Measurements from ENCODE around the gene PKD1. TPM values are rescaled to one million over a fixed set of nuclear protein-coding genes. Genes with fewer than 3 reads are reported as not detected.

The PKD1 gene
- total and polyA plus RNA-seq, 2 of the 13 experiments (the other 11 are each of a cell fraction or from before 2014, with no cell fraction given), result 22.1 to 23.0 TPM

DNA sequence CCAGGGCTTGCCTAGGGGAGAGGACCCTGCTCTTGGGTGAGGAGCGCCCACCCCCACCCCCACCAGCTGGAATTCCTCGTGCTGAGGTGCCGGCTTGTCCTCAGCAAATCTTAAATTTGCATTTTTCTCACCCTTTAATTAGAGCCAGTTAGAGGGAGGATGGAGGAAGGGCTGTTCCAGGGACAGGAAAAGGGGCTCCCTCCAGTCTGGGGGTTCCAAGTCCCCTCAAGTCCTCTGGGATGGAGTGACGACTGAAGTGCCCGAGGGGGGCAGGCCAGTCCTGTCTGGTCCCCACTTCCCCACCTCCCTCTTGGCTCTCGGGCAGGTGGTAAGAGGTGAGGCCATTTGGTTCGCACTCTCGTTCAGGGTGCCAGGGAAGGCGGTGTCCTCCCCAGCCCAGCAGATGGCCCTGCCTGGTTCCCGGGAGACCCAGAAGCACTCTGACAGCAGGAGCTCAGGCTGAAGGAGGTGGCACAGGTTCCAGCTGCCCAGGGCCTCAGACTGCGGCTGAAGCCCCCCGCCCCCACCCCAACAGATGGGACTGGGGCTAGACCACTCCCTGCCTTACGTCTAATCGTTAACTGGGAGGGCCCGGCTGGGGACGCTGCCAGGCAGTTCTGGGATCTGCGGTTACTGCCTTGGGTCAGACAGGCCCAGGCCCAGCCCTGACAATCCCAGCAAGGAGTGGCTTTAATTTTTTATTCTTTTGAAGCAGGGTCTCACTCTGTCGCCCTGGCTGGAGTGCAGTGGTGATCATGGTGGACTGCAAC is 14.9 kb upstream of the PKD1 start (continued):
- TF ChIP-seq, protein P1, sequence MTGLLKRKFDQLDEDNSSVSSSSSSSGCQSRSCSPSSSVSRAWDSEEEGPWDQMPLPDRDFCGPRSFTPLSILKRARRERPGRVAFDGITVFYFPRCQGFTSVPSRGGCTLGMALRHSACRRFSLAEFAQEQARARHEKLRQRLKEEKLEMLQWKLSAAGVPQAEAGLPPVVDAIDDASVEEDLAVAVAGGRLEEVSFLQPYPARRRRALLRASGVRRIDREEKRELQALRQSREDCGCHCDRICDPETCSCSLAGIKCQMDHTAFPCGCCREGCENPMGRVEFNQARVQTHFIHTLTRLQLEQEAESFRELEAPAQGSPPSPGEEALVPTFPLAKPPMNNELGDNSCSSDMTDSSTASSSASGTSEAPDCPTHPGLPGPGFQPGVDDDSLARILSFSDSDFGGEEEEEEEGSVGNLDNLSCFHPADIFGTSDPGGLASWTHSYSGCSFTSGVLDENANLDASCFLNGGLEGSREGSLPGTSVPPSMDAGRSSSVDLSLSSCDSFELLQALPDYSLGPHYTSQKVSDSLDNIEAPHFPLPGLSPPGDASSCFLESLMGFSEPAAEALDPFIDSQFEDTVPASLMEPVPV (CRISPR knock-in tag; IDR thresholded peaks at IDR 0.05), result 0 out of 2 replicates have a peak, but pooled peaks have one; percentile 51
- TF ChIP-seq ZNF615 (CRISPR knock-in tag; IDR thresholded peaks at IDR 0.05; ENCODE audit: borderline replicate concordance) (0 out of 2 replicates have a peak, but pooled peaks have one; percentile 83), ZNF12 (CRISPR knock-in tag; IDR thresholded peaks at IDR 0.05) (no peak), ZNF235 (CRISPR knock-in tag; IDR thresholded peaks at IDR 0.05; ENCODE audit: borderline replicate concordance) (no peak), U2AF1 (optimal IDR thresholded peaks at IDR 0.05; ENCODE audit: low read depth, low read length) (no peak), NFKB2 (CRISPR knock-in tag; IDR thresholded peaks at IDR 0.05; ENCODE audit: borderline replicate concordance) (no peak), NKX3-1 (CRISPR knock-in tag; IDR thresholded peaks at IDR 0.05) (no peak), HNRNPK (IDR thresholded peaks at IDR 0.05; ENCODE audit: low read depth, low read length, poor library complexity, severe bottlenecking) (no peak), ZNF607 (CRISPR knock-in tag; IDR thresholded peaks at IDR 0.05; ENCODE audit: borderline replicate concordance) (no peak), JUNB (CRISPR knock-in tag; IDR thresholded peaks at IDR 0.05; ENCODE audit: borderline replicate concordance) (no peak), CCDC6 (CRISPR knock-in tag; IDR thresholded peaks at IDR 0.05) (no peak)
- TF ChIP-seq, protein P2, sequence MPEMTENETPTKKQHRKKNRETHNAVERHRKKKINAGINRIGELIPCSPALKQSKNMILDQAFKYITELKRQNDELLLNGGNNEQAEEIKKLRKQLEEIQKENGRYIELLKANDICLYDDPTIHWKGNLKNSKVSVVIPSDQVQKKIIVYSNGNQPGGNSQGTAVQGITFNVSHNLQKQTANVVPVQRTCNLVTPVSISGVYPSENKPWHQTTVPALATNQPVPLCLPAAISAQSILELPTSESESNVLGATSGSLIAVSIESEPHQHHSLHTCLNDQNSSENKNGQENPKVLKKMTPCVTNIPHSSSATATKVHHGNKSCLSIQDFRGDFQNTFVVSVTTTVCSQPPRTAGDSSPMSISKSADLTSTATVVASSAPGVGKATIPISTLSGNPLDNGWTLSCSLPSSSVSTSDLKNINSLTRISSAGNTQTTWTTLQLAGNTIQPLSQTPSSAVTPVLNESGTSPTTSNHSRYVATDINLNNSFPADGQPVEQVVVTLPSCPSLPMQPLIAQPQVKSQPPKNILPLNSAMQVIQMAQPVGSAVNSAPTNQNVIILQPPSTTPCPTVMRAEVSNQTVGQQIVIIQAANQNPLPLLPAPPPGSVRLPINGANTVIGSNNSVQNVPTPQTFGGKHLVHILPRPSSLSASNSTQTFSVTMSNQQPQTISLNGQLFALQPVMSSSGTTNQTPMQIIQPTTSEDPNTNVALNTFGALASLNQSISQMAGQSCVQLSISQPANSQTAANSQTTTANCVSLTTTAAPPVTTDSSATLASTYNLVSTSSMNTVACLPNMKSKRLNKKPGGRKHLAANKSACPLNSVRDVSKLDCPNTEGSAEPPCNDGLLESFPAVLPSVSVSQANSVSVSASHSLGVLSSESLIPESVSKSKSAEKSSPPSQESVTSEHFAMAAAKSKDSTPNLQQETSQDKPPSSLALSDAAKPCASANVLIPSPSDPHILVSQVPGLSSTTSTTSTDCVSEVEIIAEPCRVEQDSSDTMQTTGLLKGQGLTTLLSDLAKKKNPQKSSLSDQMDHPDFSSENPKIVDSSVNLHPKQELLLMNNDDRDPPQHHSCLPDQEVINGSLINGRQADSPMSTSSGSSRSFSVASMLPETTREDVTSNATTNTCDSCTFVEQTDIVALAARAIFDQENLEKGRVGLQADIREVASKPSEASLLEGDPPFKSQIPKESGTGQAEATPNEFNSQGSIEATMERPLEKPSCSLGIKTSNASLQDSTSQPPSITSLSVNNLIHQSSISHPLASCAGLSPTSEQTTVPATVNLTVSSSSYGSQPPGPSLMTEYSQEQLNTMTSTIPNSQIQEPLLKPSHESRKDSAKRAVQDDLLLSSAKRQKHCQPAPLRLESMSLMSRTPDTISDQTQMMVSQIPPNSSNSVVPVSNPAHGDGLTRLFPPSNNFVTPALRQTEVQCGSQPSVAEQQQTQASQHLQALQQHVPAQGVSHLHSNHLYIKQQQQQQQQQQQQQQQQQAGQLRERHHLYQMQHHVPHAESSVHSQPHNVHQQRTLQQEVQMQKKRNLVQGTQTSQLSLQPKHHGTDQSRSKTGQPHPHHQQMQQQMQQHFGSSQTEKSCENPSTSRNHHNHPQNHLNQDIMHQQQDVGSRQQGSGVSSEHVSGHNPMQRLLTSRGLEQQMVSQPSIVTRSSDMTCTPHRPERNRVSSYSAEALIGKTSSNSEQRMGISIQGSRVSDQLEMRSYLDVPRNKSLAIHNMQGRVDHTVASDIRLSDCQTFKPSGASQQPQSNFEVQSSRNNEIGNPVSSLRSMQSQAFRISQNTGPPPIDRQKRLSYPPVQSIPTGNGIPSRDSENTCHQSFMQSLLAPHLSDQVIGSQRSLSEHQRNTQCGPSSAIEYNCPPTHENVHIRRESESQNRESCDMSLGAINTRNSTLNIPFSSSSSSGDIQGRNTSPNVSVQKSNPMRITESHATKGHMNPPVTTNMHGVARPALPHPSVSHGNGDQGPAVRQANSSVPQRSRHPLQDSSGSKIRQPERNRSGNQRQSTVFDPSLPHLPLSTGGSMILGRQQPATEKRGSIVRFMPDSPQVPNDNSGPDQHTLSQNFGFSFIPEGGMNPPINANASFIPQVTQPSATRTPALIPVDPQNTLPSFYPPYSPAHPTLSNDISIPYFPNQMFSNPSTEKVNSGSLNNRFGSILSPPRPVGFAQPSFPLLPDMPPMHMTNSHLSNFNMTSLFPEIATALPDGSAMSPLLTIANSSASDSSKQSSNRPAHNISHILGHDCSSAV (CRISPR knock-in tag; IDR thresholded peaks at IDR 0.05; ENCODE audit: borderline replicate concordance), result no peak
- TF ChIP-seq, protein P3, sequence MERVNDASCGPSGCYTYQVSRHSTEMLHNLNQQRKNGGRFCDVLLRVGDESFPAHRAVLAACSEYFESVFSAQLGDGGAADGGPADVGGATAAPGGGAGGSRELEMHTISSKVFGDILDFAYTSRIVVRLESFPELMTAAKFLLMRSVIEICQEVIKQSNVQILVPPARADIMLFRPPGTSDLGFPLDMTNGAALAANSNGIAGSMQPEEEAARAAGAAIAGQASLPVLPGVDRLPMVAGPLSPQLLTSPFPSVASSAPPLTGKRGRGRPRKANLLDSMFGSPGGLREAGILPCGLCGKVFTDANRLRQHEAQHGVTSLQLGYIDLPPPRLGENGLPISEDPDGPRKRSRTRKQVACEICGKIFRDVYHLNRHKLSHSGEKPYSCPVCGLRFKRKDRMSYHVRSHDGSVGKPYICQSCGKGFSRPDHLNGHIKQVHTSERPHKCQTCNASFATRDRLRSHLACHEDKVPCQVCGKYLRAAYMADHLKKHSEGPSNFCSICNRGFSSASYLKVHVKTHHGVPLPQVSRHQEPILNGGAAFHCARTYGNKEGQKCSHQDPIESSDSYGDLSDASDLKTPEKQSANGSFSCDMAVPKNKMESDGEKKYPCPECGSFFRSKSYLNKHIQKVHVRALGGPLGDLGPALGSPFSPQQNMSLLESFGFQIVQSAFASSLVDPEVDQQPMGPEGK (CRISPR knock-in tag; IDR thresholded peaks at IDR 0.05), result peak; percentile 65; the same call in 1 of the 2 replicates
- TF ChIP-seq, protein P4, sequence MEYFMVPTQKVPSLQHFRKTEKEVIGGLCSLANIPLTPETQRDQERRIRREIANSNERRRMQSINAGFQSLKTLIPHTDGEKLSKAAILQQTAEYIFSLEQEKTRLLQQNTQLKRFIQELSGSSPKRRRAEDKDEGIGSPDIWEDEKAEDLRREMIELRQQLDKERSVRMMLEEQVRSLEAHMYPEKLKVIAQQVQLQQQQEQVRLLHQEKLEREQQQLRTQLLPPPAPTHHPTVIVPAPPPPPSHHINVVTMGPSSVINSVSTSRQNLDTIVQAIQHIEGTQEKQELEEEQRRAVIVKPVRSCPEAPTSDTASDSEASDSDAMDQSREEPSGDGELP (IDR thresholded peaks at IDR 0.05; ENCODE audit: borderline replicate concordance, low read depth), result no peak; the same call in 1 of the 2 replicates
